ENCODE data around the gene NEK6. TPM values are rescaled to one million over a fixed set of nuclear protein-coding genes. Genes with fewer than 3 reads are reported as not detected.

The NEK6 gene
- total RNA-seq, 2 experiments from 2014 or later = 5.6 to 16.4 TPM

DNA sequence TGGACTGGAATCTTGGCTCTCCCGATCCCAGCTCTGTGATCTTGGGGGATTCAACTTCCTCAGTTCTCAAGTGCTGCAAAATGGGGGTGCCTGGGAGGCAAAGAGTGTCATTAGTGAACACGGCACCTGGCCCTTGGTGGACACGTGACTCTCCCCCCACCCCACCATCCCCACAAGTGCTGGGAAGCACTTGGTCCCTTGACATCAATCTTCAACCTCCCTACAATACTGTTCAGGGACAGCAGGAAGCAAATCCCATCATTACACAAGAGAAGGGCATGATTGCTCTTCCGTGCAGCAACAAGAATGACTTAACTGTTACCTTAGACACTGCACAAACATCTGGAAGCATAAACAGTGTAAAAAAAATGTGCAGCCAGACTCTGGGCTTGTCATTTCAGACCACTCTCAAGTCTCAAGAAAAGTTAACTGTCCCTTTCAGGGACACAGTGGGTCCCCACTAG lies 96.1 kb downstream of the NEK6 start:
- no peak for TF ChIP-seq CTCF (conservative IDR thresholded peaks at IDR 0.05; ENCODE audit: low read length)
- TF ChIP-seq EZH2phosphoT487 (IDR thresholded peaks at IDR 0.05; ENCODE audit: borderline replicate concordance, low read depth, low read length) = no peak
- DNase-seq (ENCODE audit: low spot score) = no peak
- intact Hi-C loops (cut with micrococcal nuclease; ENCODE audit: unreplicated experiment) = no loop called here
- no peaks in the 10 kb centered on the region for H3K9me2 ChIP-seq (ENCODE audit: insufficient read depth, low read length)
- no peak overlapping the region for H2AFZ ChIP-seq (ENCODE audit: low read length)
- ChIA-PET CTCF (ENCODE audit: unreplicated experiment) (no interaction called here), POLR2A (no interaction called here)
- no peak overlapping the region for H3K4me3 ChIP-seq (ENCODE audit: low read depth, low read length, poor library complexity, severe bottlenecking)
- H3K4me2 ChIP-seq (ENCODE audit: low read length) = no peak overlapping the region
- 0 out of 2 replicates have a peak, but pooled peaks cover 2% of the 10 kb centered on the region for H3K79me2 ChIP-seq (ENCODE audit: insufficient read depth, low read depth, low read length)
- H4K20me1 ChIP-seq (ENCODE audit: insufficient read depth, low read length) = peaks cover 4% of the 10 kb centered on the region; the same call in 1 of the 2 replicates
- no peaks in the 10 kb centered on the region for H3K4me1 ChIP-seq (ENCODE audit: insufficient read depth, low read length, poor library complexity, severe bottlenecking)
- H3K9me3 ChIP-seq (ENCODE audit: low read length) = no peaks in the 10 kb centered on the region
- no TSS peak for BruUV-seq (replicated peaks)
- no peak overlapping the region for H3K27ac ChIP-seq (ENCODE audit: low read depth, low read length, poor library complexity, severe bottlenecking)
- peaks cover 65% of the 10 kb centered on the region for H3K36me3 ChIP-seq (ENCODE audit: insufficient read depth, low read length)

- no peak for TF ChIP-seq CTCF (conservative IDR thresholded peaks at IDR 0.05; ENCODE audit: low read length)
- no peak for TF ChIP-seq EZH2phosphoT487 (IDR thresholded peaks at IDR 0.05; ENCODE audit: borderline replicate concordance, low read depth, low read length)
- Histone ChIP-seq H3K9me3 (ENCODE audit: low read length) (no peaks in the 10 kb centered on the region), H3K9me2 (ENCODE audit: insufficient read depth, low read length) (no peaks in the 10 kb centered on the region), H2AFZ (ENCODE audit: low read length) (no peak overlapping the region), H3K36me3 (ENCODE audit: insufficient read depth, low read length) (peaks cover 60% of the 10 kb centered on the region), H3K4me1 (ENCODE audit: insufficient read depth, low read length, poor library complexity, severe bottlenecking) (no peaks in the 10 kb centered on the region), H4K20me1 (ENCODE audit: insufficient read depth, low read length) (peaks cover 4% of the 10 kb centered on the region; the same call in 1 of the 2 replicates), H3K27ac (ENCODE audit: low read depth, low read length, poor library complexity, severe bottlenecking) (no peak overlapping the region), H3K4me3 (ENCODE audit: low read depth, low read length, poor library complexity, severe bottlenecking) (no peak overlapping the region), H3K79me2 (ENCODE audit: insufficient read depth, low read depth, low read length) (0 out of 2 replicates have a peak, but pooled peaks cover 2% of the 10 kb centered on the region), H3K4me2 (ENCODE audit: low read length) (no peak overlapping the region)
- no peak for DNase-seq (ENCODE audit: low spot score)
- ChIA-PET CTCF (ENCODE audit: unreplicated experiment) (no interaction called here), POLR2A (no interaction called here)
- intact Hi-C loops (cut with micrococcal nuclease; ENCODE audit: unreplicated experiment) = no loop called here
- BruUV-seq (replicated peaks) = no TSS peak
These were observed 96.7 kb downstream of the NEK6 start for GRCh38 chr9:124354346-124355038.
